ENCODE results near the gene PIGL.
"Not testable (repeated sequence)": the region's sequence is repeated elsewhere in the genome, so short reads cannot be mapped to it uniquely, and the experiment has no call there.

Gene PIGL

GRCh38 chr17:16217002-16217635 is at the start of gene PIGL:
Gene PIGL (plus strand): TSS chr17:16217210. CDS start chr17:16217227, 17 bp downstream.
- peak; percentile 53 for FAIRE-seq

DNA sequence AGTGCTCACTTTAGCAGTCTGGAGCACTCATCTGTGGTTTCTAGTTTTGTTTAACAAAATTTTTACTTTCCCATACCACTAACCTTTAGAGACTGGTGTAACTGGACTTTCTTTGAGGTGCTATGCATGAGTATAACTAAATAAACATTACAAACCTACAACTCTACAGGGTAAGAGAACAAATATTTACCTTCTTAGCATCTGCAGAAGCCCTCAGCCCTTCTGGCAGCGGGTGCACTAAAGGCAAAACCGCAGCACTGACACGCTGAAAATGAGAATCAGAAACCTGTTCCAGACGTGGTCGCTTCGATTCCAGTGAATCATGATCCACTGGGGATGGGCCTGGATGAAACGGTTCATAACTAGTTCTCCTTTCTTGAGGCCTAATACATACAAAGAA is 45.4 kb upstream of the PIGL start:
- FAIRE-seq: no peak

DNA sequence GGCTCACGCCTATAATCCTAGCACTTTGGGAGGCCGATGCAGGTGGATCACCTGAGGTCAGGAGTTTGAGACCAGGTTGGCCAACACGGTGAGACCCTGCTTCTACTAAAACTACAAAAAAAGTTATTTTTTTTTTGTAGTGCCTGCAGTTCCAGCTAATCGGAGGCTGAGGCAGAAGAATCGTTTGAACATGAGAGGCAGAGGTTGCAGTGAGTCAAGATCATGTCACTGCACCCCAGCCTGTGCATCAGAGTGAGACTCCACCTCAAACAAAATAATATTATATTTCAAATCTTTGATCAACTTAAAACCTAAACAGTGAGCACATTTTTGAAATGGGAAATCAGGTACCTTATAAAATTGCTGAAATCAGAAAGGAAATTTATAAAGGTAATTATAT is 38.2 kb upstream of the PIGL start:
- no peak for FAIRE-seq

GRCh38 chr17:16181581-16181980 is 35.4 kb upstream of the PIGL start:
- no peak for FAIRE-seq

DNA sequence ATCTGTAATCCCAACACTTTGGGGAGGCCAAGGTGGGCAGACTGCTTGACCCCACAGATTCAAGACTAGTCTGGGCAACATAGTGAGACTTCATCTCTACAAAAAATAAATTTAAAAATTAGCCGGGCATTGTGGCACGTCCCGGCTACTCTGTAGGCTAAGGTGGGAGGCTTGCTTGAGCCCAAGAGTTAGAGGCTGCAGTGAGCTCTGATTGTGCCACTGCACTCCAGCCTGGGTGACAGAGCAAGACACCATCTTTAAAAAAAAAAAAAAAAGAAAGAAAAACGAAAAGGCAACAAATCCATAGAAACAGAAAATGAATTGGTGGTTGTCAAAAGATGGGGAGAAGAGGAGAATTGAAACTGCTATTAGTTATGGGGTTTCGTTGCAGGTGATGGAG is 29.4 kb upstream of the PIGL start:
- no peak for FAIRE-seq

DNA sequence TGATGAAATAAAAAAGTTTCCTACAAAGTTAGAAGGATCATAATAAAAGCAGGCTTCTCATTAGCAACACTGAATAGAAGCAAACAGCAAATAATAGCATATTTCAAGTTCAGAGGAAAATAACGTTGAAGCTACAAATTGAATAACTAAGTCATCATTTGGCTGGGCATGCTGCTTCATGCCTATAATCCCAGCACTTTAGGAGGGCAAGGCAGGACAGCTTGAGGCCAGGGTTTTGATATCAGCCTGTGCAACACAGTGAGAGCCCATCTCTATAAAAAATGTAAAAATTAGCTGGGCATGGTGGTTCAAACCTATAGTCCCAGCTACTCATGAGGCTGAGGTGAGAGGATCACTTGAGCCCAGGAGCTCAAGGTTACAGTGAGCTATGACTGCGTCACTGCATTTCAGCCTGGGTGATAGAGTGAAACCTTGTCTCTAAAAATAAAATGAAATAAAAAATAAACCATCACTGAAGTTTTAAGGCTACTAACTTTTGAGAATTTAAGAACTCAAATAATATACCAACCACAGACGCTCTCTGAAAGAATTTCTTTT is 27.1 kb upstream of the PIGL start:
- no peak for FAIRE-seq

- FAIRE-seq: no peak
These were observed 26.2 kb upstream of the PIGL start for GRCh38 chr17:16190703-16191360.

- FAIRE-seq: no peak
These were observed 25.4 kb upstream of the PIGL start for GRCh38 chr17:16191604-16192003.

DNA sequence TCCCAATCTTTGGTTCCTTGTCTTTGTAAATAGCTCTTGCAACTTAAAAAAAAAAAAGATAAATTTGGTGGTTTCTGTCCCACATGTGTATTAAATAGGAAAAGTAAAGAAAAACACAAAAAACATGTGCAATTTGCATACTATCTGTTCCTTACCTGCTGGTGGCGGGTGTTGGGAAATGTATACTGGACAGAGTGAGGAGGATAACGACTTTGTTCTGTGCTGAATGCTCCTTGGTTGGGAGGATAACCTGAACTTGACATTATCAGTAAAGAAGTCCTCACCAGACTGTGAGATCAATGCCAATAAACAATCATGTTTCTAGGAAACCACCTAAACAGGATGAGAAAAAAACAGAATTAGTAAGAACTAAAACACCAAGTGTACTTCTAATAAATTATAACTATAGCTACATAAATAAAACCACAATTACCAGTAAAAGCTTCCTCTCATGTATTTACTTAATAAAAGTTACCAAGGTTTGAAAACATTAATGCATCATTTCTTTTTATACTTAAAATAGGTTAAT is 22.6 kb upstream of the PIGL start:
- FAIRE-seq: peak; percentile 95

GRCh38 chr17:16197276-16197675 is 19.7 kb upstream of the PIGL start:
- FAIRE-seq: no peak

DNA sequence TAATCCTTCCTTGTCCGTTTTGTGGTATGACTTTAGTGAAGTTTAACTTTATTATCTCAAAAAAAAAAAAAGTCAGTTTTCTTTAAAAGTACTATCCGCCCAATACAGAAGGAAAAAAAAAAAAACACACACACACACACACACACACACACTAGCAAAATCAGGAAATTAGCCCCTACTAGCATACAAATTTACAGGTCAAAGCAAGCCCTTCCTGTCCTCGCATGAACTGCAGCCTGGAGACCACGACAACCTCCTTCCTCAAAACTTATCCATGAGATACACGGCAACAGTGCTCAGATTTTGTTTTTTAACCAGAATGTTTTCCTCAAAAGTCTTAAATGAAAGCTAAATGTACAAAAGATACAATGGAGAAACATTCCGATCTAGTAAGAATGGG is 17.9 kb upstream of the PIGL start:
- no peak for FAIRE-seq

- not testable (repeated sequence) for FAIRE-seq
These were observed 15.3 kb upstream of the PIGL start for GRCh38 chr17:16201693-16202131.

DNA sequence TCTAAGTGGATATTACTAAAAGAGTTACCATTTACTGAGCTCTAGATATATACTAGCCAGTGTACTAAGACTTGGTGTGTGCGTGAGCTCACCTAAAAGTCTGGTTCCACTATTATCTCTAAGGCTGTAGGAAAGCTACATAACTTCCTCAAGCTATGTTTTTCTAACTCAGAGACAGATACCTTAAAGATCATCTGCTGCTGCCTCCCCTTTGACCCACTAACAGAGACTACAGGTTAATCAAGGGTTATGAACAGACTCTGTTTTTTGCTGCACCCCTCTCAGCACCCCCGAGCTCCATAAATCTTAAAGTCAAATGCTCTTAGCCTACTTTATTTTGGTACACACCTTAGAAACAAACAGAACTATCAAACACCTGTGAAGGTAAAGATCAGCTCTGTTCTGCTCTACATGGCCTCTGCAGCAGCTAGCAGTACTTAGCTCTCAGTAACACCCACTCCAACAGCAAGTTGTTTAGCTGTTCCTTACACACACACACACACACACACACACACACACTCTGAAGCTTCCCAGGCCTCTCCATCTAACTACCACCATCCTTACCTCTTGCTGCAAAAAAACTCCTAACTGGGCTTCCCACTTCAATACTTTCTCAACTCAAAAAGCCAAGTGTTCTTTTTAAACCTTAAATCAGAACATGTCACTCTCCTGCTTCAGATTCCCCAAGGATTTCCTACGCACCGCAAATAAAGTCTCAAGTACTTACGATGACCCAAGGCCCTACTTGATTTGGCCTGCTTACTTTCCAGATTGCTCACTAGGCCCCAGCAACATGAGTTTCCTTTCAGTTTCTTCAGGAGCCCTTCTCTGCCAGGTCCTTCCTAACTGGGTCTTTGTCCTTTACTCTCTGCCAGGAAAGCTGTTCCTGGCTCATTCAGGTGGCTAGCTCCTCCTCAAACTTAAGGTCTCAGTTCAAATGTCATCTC is 14.2 kb upstream of the PIGL start:
- not testable (repeated sequence) for FAIRE-seq

DNA sequence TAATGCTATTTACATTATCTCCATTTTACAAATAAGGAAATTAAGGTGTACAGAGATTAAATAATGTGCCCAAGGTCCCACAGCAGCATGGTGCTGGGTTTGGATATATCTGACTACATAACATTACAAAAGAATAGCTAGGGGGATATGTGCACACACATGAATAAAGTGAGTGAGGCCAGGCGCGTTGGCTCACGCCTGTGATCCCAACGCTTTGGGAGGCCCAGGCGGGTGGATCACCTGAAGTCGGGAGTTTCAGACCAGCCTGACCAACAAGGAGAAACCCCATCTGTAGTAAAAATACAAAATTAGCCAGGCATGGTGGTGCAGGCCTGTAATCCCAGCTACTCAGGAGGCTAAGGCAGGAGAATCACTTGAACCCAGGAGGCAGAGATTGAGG is 12.2 kb upstream of the PIGL start:
- FAIRE-seq: not testable (repeated sequence)

GRCh38 chr17:16211590-16211989 is 5.4 kb upstream of the PIGL start:
- FAIRE-seq: no peak

GRCh38 chr17:16212793-16213192 is 4.2 kb upstream of the PIGL start:
- no peak for FAIRE-seq

DNA sequence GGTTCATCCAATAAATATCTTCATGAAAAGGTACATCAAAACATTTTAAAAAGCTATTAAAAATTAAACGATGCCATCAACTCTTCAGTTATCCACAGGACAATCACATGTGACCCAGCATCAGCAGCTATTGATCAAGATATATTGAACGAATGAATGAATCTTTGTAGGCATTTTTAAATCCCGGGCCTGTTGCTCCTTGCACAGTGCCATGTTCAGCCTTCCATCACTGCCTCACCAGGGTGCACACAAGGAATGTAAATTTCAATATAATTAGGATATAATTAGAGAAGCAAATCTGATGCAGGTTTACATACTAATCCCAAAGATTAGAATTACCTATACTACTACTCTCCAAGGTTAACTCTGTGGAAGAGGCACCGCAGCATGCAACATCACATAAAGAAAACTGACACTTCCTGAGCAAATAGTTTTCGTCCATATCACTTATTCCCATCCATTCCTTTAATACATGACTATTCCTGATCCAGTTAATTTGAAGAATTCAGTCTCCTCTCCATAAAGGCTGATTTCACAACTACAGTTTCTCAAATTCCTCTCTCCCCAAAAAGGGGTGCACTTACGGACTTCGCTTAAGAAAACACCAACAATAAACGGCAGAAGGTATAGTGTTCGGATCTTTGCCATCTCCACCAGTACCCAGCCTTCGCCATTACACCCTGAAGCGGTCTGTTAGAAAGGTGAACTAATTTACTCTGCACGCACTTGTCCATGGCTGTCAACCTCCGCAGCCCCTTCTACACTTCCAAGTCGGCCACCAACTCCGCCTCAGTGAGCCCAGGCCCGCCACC is 2.6 kb upstream of the PIGL start:
- FAIRE-seq: no peak

GRCh38 chr17:16215002-16215272 is 2.1 kb upstream of the PIGL start:
- FAIRE-seq: no peak

DNA sequence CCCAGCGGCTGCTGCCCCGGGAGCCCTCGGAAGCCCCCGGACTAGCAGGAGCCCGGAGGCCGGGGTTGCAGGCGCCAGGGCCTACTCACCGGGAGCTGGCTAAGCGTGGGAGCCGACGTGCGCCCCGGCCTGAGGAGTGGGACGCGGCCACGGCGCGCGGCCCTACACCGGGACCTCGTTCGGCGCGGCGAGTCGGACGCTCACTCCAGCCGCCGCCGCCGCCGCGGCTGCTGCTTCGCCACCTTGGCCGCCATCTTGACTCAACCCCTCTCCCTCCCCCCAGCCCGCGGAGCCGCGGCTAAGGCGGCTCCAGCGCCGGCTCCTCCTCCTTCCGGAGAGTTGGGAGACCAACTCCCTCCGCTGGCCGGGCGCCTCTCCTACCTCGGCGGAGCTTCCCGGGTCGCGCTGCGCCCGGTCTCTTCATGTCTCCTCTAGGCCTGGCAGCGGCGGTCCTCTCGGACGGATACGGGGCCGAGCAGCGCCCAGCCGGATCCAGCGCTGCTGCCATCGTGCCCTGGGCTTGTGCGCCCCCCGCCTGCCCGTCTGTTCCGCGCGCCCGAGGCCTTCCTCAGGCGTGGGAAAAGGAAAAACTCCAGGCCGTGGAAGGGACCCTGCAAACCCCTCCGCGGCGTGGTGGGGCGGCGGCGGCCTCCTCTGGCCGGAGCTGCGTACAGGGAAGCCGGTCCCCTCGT is 1.6 kb upstream of the PIGL start, which contains the start of gene NCOR1:
Gene NCOR1, minus strand, starts transcription at position 262 of the 692 bp plus-strand sequence. CDS start 20,965 bp downstream, outside the sequence.
- FAIRE-seq: no peak

DNA sequence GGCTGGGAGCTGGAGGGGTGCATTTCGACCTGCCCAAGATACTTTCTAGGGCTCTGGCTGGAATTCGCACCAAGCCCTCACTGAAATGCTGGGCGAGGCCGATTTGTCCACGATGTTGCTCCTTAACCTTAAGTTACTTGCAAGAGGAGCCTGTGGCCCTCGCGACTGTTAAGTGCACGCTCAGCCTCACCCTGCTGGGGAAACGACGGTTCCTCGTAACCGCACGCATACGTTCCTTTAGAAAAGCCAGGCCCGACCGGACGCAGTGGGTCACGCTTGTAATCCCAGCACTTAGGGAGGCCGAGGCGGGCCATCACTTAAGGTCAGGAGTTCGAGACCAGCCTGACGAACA is 1.1 kb upstream of the PIGL start:
- FAIRE-seq: no peak

DNA sequence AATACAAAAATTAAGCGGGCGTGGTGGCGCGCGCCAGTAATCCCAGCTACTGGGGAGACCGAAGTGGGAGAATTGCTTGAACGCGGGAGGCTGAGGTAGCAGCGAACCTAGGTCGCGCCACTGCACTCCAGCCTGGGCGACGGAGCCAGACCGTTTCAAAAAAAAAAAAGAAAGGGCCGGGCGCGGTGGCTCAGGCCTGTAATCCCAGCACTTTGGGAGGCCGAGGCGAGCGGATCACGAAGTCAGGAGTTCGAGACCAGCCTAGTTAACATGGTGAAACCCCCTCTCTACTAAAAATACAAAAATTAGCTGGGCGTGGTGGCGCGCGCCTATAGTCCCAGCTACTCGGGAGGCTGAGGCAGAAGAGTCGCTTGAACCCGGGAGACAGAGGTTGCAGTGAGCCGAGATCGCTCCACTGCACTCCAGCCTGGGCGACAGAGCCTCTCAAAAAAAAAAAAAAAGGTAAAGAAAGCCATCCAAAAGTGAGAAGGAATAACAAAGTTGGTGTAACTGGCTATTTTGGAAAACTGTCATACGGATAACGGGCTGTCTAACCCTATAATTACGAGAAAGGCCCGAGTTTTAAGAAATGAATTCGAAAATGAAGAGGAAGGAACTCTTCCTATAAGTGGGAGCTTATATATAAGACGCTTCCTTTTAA is 539 bp upstream of the PIGL start:
- not testable (repeated sequence) for FAIRE-seq
